T-helper 1 cell (primary cell): ENCODE data around the gene STK16.
"Not testable (repeated sequence)": the region's sequence is repeated elsewhere in the genome, so short reads cannot be mapped to it uniquely, and the experiment has no call there.

Experiments
- DNase-seq, 5 donors: peaks; one replicate each; pipeline ENCODE4 v3.0.0-alpha.2; 2012 to 2020

STK16 gene

DNA sequence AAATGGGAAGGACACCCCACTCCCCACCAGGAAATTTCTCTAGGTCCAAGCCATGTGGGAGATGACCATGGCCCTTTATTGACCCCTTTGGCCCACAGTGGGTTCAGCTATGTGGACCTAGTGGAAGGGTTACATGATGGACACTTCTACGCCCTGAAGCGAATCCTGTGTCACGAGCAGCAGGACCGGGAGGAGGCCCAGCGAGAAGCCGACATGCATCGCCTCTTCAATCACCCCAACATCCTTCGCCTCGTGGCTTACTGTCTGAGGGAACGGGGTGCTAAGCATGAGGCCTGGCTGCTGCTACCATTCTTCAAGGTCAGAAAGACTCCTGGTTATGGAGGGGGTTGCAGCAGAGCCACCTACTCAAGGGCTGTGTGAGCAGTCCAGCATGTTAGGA lies 1.3 kb downstream of the STK16 start:
- DNase-seq, result peak in 1 of 5 donors; percentile 4

DNA sequence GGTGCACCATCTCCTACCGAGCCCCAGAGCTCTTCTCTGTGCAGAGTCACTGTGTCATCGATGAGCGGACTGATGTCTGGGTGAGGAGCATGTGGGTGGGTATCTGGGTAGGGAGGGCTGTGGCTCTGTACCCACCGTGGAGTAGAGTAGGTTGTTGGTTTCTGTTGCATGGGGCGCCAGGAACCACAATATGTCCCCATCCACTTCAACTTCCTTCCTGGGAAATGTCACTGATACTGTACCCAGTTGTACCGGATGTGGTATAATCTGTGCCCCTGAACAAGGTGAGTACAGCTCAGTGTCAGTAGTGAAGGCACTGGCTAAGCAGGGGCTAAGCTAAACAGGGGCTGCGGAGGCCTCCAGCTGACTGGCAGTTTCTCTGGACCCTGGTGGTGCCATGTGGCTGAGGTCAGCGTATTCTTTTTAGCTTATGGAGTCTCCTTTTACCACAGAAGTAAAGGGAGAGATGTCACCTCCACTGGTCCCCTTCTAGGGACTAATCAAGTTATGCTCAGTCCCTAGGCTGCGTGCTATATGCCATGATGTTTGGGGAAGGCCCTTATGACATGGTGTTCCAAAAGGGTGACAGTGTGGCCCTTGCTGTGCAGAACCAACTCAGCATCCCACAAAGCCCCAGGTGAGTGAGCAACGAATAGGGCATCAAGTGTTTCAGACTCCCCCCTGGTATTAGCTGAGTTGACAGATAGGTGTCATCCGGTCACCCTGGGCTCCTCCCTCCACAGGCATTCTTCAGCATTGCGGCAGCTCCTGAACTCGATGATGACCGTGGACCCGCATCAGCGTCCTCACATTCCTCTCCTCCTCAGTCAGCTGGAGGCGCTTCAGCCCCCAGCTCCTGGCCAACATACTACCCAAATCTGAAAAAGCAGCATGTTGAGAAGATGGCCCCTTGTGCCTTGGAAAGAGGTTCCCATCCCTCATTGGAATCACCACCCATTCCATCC lies 2.7 kb downstream of the STK16 start:
- peak; percentile 23 to 87 (median 44) for DNase-seq

DNA sequence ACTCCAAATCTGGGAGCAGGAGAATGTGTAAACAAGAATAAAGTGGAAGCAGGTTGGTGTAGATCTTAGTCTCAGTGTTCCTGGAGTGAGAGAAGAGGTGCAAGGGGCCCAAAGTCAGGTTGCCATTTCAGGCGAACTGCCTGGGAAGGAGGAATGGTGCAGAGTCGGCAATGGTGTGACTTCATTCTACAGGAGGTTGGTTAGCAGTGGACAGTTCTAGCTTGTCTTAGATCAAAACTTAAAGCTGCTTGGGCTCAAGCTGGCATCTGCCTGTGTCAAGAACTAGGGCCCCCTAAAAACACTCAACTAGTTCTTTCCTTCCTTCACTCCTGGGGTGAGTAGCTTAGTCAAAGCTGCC lies 3.5 kb downstream of the STK16 start:
- no peak for DNase-seq

DNA sequence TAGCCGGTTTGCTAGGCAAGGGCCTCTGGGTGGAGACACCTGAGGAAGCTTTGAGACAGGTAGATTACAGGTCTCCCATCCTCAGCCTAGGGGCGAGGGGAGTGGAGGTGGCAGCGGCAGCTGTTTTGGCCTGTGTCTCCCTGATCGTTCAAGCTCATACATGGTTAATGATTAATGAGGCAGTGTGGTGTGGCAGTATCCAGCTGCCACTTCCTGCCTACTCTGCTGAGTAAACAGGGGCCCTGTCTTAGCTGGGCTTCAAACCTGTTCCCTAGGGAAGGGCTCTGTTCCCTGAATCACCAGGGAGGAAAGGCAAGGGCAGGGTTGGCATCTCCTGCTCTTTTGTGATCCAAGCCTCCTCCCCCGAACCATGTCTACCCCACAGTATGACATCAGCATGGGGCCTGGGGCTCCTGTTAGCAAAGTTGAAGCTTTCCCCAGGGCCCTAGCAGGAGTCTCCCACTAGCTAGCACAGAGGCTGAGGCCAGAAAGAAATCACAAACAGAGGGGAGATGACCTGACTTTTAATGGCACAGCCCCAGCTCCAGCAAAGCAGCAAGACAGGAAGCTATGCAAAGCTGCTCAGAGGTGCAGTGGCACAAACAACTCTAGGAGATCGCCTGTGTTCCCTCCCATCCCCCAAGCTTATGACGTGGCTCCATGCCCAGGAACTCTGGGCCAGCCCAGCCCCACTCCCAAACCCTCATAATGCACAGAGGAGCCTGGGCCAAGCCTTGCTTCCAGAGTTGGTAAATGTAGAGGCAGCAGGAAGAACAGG lies 4.1 kb downstream of the STK16 start:
- peak in 2 of 5 donors; percentile 36 to 80 for DNase-seq

- peak in 1 of 5 donors; percentile 30 for DNase-seq
Observed at GRCh38 chr2:219250049-219250781, 4.9 kb downstream of the STK16 start.

DNA sequence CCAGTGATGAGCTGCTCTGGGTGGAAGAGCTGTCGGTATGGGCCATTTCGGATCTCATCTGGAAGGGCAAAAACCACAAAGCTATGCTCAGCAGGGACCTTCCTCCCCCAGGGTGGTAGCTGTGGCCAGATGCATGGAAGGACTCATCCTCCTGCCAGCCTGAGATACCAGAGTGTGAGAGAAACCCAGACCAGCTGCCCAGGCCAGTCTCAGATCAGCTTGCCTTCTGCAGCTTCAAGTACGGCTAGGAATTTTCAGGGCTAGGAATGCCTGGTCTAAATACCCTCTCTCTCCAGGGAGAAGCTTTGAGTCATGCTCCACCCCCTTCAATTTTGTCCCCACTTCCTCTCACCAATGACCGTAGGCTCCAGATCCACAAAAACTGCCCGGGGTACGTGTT lies 6.4 kb downstream of the STK16 start:
- DNase-seq, result no peak

- DNase-seq, result peak in 1 of 5 donors; percentile 39
Observed at GRCh38 chr2:219252084-219252483, 6.8 kb downstream of the STK16 start.

GRCh38 chr2:219252570-219252899 lies 7.3 kb downstream of the STK16 start:
- no peak for DNase-seq

GRCh38 chr2:219252900-219253752 lies 7.8 kb downstream of the STK16 start, which contains the start of gene TUBA4B:
TSS of gene TUBA4B (plus strand) at chr2:219253243. CDS start at chr2:219253408, 165 bp downstream.
- DNase-seq, result peak in 4 of 5 donors; percentile 31 to 82 (median 32)

- peak; percentile 87 to 92 (median 91) for DNase-seq
Observed at GRCh38 chr2:219253753-219254589, 8.7 kb downstream of the STK16 start, which contains the start of gene TUBA4A. TSS of gene TUBA4A (minus strand) at chr2:219253918. CDS start at chr2:219253858, 60 bp downstream.

DNA sequence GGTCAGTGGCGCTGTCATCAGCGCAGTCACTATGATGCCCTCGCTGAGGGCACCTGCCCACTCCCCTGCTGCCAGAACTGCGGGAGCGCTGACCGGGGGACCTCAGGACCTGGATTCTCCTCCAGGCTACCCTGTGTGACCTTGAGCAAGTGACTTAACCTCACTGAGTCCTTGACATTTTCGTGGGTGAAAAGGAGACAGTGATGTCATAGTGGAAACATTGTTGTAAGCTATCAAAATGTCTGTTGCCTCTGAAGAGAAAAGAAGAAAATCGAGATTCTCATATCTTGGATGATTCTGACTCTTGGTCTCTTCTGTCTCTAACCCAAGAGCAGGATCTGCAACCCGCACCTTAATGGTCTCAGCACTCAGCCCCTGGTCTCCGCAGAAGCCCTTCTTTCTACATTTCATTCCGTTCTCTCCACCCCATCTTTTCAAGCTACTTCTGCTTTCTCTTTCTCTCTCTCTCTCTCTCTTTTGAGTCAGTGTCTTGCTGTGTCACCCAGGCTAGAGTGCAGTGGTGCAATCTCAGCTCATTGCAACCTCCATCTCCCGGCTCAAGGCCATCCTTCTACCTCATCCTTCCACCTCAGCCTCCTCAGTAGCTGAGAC lies 9.4 kb downstream of the STK16 start:
- peak in 2 of 5 donors; percentile 26 to 75 for DNase-seq

GRCh38 chr2:219258942-219259341 lies 13.7 kb downstream of the STK16 start:
- DNase-seq, result not testable (repeated sequence)

DNA sequence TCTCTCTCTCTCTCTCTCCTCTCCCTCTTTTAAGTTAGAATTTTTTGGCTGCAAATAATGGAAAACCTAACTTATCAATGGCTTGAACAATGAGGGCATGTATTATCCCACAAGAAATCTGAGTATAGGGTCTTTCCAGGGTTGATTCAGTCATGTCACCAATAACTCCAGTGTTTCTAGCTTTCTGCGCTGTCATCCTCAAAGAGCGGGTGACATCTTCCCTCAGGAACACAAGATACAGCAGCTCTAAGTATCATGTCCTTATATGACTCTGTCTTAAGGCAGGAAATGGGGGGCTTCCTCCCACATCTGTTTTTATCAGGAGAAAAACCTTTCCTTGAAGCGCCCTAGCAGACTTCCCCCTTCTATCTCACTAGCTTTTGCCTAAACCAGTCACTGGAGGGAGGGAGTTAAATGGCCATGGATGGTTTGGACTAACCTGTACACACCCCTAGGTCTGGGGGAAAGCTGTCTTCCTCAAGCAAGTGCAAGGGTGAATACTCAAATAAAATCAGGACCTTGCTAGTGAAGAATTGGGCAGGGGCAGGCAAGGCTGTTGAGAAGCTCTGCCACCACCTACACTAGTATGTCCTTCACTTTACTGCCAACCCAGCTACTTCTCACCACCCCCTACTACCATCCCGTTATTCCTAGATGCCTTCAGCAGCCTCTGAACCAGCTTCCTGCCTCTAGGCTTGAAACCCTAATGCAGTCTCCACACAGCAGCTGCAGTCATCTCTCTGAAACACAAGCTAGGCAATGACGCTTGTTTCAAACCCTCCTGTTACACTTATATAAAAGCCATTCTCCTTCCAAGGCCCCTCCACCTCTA lies 16.0 kb downstream of the STK16 start:
- DNase-seq, result no peak

- no peak for DNase-seq
Observed at GRCh38 chr2:219266232-219266631, 21.0 kb downstream of the STK16 start.

DNA sequence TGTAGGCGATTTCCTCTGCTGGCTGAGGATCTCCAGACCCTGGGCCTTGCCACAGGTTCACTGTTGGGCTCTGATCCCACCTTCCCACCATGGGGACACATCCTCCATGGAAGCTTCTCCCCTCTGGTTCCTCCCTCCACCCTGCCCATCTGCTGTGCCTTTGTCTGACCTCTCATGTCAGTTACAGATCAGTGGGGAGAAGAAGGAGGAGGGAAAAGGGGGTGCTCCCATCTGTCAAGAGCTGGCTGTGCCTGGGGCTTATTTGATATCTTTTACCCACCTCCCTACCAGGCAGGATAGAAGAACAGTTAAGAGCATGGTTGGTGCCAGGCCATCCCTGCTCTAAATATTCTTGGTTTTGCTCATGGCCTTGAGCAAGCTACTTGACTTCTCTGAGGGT lies 21.6 kb downstream of the STK16 start:
- DNase-seq, result no peak

DNA sequence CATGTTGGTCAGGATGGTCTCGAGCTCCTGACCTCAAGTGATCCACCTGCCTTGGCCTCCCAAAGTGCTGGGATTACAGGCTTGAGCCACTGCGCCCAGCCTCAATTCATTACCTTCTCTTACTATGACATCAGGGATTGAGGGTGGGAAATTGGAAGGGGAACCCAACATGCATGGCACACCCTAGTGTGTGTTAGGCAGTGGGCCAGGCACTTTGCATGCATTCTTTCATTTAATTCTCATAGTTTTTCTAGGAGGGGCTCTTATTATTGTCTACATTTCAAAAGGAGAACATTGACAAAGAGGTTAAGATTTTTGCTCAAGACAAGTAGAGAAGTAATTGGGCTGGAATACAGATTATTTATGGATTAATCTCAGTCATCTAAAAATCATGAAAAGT lies 23.0 kb downstream of the STK16 start:
- no peak for DNase-seq

- no peak for DNase-seq
Observed at GRCh38 chr2:219269362-219270054, 24.2 kb downstream of the STK16 start.

- no peak for DNase-seq
Observed at GRCh38 chr2:219270055-219270372, 24.7 kb downstream of the STK16 start.

- no peak for DNase-seq
Observed at GRCh38 chr2:219271021-219271420, 25.7 kb downstream of the STK16 start.
